Vagina (tissue), 2 donors: ENCODE measurements around the gene ARSB.

ENCODE experiments used
- POLR2A ChIP-seq, 2 donors: fragments of 450-650 bp; IDR thresholded peaks; one replicate each; pipeline ENCODE4 v1.6.1; 2017; ENCODE audit warnings: antibody characterized with exemption in 2 of 2, mild to moderate bottlenecking in 2 of 2, moderate library complexity in 2 of 2
- TF ChIP-seq, protein P1 (sequence below), 3 experiments: fragments of 450-650 bp in 2 of 3; fragments of 200-600 bp in 1 of 3; sonication (generic) in 1 of 3; IDR thresholded peaks; one replicate each; pipeline ENCODE4 v1.5.1; 2017 to 2019; ENCODE audit warnings: antibody characterized with exemption in 3 of 3, mild to moderate bottlenecking in 2 of 3, moderate library complexity in 2 of 3

DNA sequence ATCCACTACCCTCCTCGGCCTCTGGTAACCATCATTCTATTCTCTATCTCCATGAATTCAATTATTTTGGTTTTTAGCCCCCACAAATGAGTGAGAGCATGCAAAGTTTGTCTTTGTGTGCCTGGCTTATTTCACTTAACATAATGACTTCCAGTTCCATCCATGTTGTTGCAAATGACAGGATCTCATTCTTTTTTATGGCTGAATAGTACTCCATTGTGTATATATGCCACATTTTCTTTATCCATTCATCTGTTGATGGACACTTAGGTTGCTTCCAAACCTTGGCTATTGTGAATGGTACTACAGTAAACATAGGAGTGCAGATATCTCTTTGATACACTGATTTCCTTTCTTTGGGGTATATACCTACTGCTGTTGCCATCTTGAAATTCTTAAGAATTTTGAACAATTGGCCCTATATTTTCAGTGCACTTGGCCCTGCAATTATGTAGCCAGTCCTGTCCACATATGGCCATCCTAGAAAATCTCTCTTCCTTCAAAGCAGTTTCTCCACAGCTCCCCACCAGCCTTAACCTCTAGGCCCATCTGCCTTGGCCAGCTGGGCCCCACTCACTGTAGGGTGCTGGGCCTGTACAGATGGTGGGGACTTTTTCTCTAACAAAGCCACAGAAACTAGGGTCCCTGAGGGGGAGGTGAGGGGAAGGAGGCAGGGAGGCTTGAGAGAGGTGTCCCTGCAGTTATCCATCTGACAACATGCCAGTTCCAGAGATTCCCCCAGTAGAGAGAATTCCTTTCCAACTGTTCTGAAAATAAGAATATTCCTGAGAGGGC, 254.6 kb downstream of the ARSB start:
- no peak for TF ChIP-seq POLR2A (IDR thresholded peaks at IDR 0.05)
- TF ChIP-seq, protein P1, sequence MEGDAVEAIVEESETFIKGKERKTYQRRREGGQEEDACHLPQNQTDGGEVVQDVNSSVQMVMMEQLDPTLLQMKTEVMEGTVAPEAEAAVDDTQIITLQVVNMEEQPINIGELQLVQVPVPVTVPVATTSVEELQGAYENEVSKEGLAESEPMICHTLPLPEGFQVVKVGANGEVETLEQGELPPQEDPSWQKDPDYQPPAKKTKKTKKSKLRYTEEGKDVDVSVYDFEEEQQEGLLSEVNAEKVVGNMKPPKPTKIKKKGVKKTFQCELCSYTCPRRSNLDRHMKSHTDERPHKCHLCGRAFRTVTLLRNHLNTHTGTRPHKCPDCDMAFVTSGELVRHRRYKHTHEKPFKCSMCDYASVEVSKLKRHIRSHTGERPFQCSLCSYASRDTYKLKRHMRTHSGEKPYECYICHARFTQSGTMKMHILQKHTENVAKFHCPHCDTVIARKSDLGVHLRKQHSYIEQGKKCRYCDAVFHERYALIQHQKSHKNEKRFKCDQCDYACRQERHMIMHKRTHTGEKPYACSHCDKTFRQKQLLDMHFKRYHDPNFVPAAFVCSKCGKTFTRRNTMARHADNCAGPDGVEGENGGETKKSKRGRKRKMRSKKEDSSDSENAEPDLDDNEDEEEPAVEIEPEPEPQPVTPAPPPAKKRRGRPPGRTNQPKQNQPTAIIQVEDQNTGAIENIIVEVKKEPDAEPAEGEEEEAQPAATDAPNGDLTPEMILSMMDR (IDR thresholded peaks at IDR 0.05): no peak
